ENCODE measurements around the gene CFL1. TPM values are rescaled to one million over a fixed set of nuclear protein-coding genes. Genes with fewer than 3 reads are reported as not detected.

CFL1 gene
- total and polyA plus RNA-seq, 2 of the 4 experiments (the other 2 are of a cell fraction): 960 to 2,231 TPM

DNA sequence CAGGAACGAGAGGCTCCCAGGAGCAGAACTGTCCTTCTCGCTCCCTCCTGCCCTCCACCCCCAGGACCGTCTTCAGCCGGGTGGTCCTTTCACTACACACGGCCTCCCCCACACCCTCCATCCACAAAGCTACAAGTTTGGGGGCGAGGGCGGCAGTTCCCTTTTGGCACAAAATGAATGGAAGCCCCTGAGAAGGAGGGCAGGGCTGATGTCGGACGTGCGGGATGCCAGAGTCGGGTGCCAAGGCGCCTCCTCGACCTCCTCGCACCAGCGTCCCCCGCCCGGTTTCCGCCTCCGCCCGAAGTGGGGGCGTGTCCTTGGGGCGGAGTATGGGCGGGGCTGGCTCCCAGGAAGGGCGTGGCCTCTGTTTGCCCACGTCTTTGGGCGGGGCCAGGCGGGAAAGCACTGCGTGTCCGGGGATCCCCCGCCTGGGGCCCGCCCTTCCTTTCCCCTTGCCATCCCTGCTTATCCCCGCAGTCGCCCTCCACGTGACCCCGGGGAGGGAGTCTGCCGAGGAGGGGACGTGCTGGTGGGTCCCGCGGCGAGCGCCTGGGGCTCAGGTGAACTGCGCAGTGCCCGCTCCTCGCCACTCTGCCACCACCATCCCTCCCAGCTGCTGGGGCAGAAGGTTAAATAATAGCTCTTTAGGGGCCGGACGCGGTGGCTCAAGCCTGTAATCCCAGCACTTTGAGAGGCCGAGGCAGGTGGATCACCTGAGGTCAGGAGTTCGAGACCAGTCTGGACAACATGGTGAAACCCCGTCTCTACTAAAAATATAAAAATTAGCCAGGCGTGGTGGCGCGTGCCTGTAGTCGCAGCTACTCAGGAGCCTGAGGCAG, 15.6 kb upstream of the CFL1 start:
- Histone ChIP-seq H2BK20ac (ENCODE audit: low read depth, low read length) (peak overlapping the region; percentile 51; the same call in 1 of the 2 replicates), H3K27me3 (ENCODE audit: control insufficient read depth, insufficient read depth, low read length) (no peaks in the 10 kb centered on the region), H3K79me1 (ENCODE audit: low read depth in 1 of 2, low read length in 2 of 2) (peaks cover 15 to 42% of the 10 kb centered on the region in 2 experiments), H3K4me2 (ENCODE audit: low read depth, low read length) (peak overlapping the region; percentile 99), H4K8ac (ENCODE audit: low read depth in 2 of 2, low read length in 2 of 2) (peak overlapping the region; percentile 91 to 94), H3K56ac (ENCODE audit: extremely low read depth, insufficient read depth, low read length) (peak overlapping the region; percentile 98), H2BK15ac (ENCODE audit: low read depth, low read length) (peak overlapping the region; percentile 53; the same call in 2 of the 3 replicates), H3K9ac (ENCODE audit: low read depth, low read length) (peak overlapping the region; percentile 98), H4K5ac (ENCODE audit: low read depth, low read length) (peak overlapping the region; percentile 96), H3K4me1 (ENCODE audit: control insufficient read depth, insufficient read depth, low read length) (peaks cover 14% of the 10 kb centered on the region), H2BK120ac (ENCODE audit: low read depth, low read length) (peak overlapping the region; percentile 81), H3K23ac (ENCODE audit: low read depth, low read length) (peak overlapping the region; percentile 99), H4K91ac (ENCODE audit: insufficient read depth, low read depth, low read length) (peak overlapping the region; percentile 99), H3K4ac (ENCODE audit: low read depth, low read length) (peak overlapping the region; percentile 100), H3K4me3 (ENCODE audit: insufficient read depth, low read depth, low read length) (peak overlapping the region; percentile 89), H2AFZ (replicated peaks; ENCODE audit: low read length, poor library complexity) (peak overlapping the region; percentile 94), H3K14ac (replicated peaks; ENCODE audit: low read depth, low read length) (peak overlapping the region; percentile 99), H3K36me3 (ENCODE audit: control insufficient read depth, insufficient read depth, low read length) (peaks cover 25% of the 10 kb centered on the region), H2BK5ac (ENCODE audit: low read depth, low read length, poor library complexity, severe bottlenecking) (peak overlapping the region; percentile 98), H4K20me1 (ENCODE audit: insufficient read depth, low read length) (peaks cover 13% of the 10 kb centered on the region), H2AK9ac (replicated peaks; ENCODE audit: low read depth, low read length, poor library complexity) (peak overlapping the region; percentile 100), H2AK5ac (ENCODE audit: low read depth, low read length) (peak overlapping the region; percentile 100), H3K9me1 (ENCODE audit: insufficient read depth, low read length) (0 out of 2 replicates have a peak, but pooled peaks cover under 1% of the 10 kb centered on the region), H3K27ac (ENCODE audit: insufficient read depth, low read length) (peak overlapping the region; percentile 99), H3K18ac (ENCODE audit: low read depth, low read length) (peak overlapping the region; percentile 85), H3K9me3 (ENCODE audit: control insufficient read depth, insufficient read depth, low read length) (no peaks in the 10 kb centered on the region)
- CTCF ChIA-PET: interaction anchor here (0.6 to 1.8 kb wide), 5 partner anchors 11 to 162 kb away, joined by 3 to 5 read pairs (median 3); partner anchors contain the start of genes FIBP, KAT5 and MUS81
- intact Hi-C loops (cut with micrococcal nuclease) (no loop called here), in situ Hi-C loops (cut with MboI; ENCODE audit: low sequenced_read_pairs) (no loop called here), dilution Hi-C loops (cut with HindIII; ENCODE audit: low sequenced_read_pairs, unreplicated experiment) (no loop called here)
- peak; percentile 83 for ATAC-seq (ENCODE audit: low read depth)
- TF ChIP-seq, protein P1, sequence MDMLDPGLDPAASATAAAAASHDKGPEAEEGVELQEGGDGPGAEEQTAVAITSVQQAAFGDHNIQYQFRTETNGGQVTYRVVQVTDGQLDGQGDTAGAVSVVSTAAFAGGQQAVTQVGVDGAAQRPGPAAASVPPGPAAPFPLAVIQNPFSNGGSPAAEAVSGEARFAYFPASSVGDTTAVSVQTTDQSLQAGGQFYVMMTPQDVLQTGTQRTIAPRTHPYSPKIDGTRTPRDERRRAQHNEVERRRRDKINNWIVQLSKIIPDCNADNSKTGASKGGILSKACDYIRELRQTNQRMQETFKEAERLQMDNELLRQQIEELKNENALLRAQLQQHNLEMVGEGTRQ (IDR thresholded peaks at IDR 0.05; ENCODE audit: low read depth, low read length): peak; percentile 95
- TF ChIP-seq POLR2A (IDR thresholded peaks at IDR 0.05; ENCODE audit: low read depth, low read length): peak; percentile 53; the same call in 1 of the 2 replicates
- no peak for TF ChIP-seq RAD21 (IDR thresholded peaks at IDR 0.05; ENCODE audit: low read length)
- TF ChIP-seq MXI1 (IDR thresholded peaks at IDR 0.05; ENCODE audit: borderline replicate concordance, low read depth, low read length): peak; percentile 56; the same call in 1 of the 2 replicates
- TF ChIP-seq MAZ (IDR thresholded peaks at IDR 0.05; ENCODE audit: borderline replicate concordance, low read depth, low read length): peak; percentile 97
- TF ChIP-seq, protein P2, sequence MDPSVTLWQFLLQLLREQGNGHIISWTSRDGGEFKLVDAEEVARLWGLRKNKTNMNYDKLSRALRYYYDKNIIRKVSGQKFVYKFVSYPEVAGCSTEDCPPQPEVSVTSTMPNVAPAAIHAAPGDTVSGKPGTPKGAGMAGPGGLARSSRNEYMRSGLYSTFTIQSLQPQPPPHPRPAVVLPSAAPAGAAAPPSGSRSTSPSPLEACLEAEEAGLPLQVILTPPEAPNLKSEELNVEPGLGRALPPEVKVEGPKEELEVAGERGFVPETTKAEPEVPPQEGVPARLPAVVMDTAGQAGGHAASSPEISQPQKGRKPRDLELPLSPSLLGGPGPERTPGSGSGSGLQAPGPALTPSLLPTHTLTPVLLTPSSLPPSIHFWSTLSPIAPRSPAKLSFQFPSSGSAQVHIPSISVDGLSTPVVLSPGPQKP (IDR thresholded peaks at IDR 0.05; ENCODE audit: borderline replicate concordance, low read depth, low read length): no peak
- TF ChIP-seq FOS (IDR thresholded peaks at IDR 0.05; ENCODE audit: low read depth, low read length): no peak
- TF ChIP-seq, protein P3, sequence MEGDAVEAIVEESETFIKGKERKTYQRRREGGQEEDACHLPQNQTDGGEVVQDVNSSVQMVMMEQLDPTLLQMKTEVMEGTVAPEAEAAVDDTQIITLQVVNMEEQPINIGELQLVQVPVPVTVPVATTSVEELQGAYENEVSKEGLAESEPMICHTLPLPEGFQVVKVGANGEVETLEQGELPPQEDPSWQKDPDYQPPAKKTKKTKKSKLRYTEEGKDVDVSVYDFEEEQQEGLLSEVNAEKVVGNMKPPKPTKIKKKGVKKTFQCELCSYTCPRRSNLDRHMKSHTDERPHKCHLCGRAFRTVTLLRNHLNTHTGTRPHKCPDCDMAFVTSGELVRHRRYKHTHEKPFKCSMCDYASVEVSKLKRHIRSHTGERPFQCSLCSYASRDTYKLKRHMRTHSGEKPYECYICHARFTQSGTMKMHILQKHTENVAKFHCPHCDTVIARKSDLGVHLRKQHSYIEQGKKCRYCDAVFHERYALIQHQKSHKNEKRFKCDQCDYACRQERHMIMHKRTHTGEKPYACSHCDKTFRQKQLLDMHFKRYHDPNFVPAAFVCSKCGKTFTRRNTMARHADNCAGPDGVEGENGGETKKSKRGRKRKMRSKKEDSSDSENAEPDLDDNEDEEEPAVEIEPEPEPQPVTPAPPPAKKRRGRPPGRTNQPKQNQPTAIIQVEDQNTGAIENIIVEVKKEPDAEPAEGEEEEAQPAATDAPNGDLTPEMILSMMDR (conservative IDR thresholded peaks at IDR 0.05; ENCODE audit: low read depth, low read length): no peak
- DNase-seq: peak; percentile 90
- WGBS, 2 experiments (ENCODE audit: extremely low coverage in 2 of 2, insufficient read length in 1 of 2): 0% methylated on average over 10 of the region's 54 CpGs; no CpG with 5 or more reads in 1 of the 2 experiments
- POLR2A ChIA-PET (ENCODE audit: unreplicated experiment): interaction anchor here (1.1 kb wide), 2 partner anchors 14 to 162 kb away, joined by 3 to 4 read pairs; partner anchors contain the start of gene KAT5
- BruUV-seq (replicated peaks): no TSS peak
